COLO668 (cell line): ENCODE measurements around the gene MYO3B.

Source experiments
- DNase-seq: peaks from one replicate; lab custom pipeline; 2025; ENCODE audit not compliant: unreplicated experiment; lab: John Stamatoyannopoulos, UW

MYO3B gene

DNA sequence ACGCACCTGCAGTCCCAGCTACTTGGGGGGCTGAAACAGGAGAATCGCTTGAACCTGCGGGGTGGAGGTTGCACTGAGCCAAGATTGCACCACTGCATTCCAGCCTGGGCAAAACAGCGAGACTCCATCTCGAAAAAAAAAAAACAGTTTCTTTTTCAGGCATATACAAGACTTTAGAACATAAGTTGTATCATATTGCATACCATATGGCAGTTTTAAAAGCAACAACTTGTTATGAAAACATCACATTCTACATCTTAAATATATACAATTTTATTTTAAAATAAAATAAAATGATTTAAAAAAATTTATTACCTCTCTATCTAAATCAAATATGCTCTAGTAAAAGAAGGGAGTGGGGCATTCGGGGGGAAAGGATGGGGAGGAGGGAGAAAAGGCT is 497.8 kb downstream of the MYO3B start:
- no peak for DNase-seq

DNA sequence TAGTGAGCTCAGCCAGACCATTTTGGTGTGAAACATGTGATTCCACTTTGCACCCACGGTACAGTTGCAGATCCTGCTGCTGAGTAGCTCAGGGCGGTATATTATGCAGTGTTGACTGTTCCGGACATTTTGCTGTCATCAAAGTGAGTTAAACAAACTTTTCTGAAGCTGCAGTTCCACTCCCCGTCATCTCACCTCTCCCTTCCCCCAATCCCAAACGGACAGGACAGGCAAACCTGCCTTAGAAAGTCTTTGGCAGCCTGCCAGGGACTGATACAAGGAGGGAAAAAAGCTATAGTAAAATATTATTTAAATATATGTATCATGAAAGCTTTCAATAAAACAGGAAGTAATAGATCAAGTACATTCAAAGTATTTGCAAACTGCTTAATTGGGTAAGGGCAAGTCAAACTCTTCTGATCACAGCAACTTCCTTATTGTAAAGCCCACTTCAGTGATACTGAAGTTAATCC is 501.7 kb downstream of the MYO3B start:
- peak; percentile 52 for DNase-seq

DNA sequence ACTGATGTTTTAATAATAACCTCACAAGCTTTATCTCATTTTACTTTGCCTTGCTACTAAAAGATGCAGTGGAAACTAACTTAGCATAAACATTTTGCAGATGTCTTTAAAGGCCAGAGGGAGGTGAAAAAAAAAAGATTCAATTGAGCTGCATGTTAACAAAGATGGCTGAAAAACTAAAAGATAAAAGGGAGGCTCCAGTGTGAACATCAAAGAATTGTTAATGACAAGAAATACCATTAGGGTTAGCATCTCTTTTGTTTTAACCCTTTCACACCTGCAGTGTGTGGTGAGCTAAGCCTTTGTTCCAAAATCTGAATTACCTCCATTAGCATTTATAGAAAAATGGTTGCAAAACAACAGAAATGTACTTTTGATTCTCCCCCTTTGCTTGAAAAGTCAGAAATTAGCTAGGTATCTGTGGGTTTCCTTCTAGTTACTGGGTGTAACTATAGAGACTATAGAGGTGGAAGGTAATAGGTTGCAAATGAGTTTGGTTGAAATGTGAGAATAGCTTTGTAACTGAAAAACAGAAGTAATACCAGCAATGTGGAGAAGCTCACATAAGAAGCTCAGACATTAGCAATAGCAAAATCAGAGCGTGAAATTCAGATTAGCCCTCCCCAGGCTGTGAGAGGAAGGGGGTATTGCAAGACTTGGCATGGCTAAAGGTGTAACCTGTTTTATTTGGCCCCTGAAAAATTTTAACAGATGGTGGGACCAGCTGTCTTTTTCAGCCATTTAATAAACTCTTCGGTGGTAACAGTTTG is 502.4 kb downstream of the MYO3B start:
- DNase-seq, result no peak

DNA sequence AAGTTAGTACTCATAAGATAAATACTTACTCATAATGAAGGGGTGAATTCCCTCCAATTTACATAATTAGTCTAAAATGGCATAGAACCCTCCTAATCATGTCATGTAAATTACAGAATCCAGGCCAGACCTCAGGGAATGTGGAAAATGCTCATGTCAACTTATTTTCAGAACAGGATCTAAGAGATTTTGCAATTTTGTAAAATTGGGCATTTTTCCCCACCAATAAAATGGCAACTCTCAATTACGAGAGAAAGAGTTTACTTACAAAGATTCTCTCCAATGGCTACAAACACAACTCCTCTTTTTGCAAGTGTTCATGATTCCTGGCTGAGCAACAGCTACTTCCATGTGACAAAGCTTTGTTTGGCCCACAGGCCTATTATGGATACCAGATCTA is 503.4 kb downstream of the MYO3B start:
- no peak for DNase-seq

DNA sequence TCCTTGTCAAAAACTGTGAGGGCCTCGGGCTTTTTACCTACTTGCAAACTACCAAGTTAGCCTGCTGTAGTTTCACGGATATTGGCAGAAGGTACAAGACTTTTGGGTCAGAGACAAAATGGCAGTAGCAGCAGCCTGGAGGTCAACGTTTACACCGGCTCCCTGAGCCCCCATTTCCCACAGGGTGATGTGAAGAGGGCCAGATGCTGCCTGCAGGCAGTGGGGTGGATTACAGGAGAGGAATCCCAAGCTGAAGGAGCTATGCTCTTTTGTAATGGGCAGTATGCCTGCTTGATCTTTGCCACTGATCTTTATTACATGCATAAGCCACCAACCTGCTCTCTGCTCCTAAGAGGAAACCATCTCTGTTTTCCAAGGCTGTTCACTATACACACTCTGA is 507.6 kb downstream of the MYO3B start:
- no peak for DNase-seq

DNA sequence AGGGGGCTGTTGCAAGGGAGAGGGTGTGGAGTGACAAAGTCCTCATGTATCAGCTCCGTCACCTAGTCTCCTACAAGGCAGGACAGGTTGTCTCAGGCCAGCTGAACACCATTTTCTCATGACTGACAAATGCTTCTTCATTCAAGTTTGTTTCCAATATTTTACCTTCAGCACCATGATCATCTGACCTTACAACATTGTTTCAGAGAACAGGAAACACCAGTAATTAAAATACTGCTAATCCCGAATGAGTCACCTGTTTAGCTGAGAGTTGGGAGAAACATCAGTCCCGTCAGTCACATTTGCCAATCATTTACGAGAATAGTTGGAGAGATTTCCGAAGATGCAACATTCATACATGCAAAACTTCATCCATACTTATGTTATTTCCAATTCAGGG is 511.5 kb downstream of the MYO3B start:
- DNase-seq, result no peak

DNA sequence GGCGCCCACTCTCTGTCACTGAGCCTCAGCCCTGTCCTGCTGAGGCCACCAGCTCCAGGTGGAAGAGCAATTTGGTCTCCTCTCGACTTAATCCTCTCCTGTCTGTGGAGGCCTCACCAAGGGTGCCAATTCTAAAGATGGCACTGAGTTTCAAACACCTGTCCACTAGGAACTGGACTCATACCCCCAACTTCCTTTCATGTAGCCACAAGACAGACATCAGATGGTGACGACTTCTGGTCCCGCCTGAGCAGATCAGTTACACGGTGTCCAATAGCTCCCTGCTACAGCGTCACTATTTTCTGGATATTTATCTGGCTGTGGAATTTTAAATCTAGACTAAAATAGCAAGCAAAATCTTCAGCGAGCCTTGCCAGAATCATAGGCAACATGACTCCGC is 512.7 kb downstream of the MYO3B start:
- no peak for DNase-seq

DNA sequence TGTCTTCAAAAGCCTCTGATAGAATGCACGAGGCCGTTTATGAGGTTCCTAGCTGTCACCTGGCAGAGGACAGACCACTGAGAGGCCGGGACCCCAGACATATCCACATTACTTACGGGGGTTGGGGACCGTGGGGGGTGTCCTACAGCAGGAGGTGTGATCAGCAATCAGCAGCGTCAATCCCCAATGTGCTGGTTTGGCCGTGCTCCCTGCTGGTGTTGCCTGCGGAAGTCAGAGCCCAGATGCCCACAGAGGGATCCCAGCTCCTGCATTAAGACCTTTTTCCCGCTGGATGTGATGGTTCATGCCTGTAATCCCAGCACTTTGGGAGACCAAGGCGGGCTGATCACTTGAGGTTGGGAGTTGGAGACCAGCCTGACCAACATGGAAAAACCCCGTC is 516.4 kb downstream of the MYO3B start:
- DNase-seq, result no peak

DNA sequence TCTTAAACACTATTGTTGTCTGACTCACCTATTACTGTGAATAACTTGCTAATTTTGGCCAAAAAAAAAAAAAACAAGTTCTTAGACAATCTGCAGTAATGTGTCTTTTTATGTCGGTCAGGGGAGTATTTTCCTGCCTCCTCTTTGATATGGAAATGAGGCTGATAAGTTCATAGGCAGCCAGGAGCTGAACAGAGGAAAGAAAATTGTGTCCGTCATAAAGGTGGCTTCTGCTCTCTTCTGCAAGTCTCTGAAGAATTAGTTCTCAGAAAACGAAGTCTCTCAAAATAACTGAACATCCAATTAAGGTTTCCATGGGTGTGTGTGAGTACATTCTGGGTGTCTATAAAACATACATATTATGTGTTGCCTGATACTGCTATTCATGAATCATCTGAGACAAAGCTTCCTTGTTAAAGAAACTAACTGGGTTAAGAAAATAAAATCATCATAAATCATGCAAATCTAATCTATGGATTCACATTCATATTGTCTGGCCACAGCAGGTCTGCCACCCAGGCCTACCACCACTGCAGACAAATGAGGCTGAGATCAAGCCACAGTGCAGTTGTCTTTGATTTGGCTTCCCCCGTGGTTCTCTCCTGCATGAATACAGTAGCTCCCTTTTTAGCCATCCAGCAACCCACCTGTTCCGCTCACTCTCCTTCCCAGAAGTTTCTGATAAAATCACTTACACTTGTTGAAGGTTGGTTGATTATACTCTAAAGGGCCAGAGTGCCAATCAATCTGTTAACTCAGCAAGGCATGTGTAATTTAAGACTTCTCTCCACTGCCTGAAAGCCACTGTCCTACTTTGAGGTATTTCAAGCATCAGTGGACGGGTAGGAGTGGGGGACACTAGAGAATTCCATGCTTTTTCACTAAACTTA is 517.8 kb downstream of the MYO3B start:
- DNase-seq, result no peak

DNA sequence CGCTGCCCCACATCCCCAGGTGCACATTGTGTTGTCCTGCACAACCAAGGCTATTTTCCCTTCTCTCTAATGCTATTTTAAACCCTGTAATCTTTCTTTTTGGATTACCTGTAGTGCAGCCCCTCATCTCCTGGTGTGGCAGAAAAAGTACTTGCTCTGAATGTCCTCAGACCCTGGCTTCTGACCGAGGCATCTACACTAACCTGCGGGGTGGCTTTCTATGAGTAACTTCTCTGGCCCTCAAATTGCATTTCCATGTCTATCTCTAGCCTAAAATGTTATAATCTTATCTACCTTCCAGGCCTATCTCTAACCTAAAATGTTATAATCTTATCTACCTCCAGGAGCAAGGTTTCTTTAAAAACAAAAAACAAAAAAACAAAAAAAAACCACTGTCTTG is 519.0 kb downstream of the MYO3B start:
- DNase-seq, result no peak

DNA sequence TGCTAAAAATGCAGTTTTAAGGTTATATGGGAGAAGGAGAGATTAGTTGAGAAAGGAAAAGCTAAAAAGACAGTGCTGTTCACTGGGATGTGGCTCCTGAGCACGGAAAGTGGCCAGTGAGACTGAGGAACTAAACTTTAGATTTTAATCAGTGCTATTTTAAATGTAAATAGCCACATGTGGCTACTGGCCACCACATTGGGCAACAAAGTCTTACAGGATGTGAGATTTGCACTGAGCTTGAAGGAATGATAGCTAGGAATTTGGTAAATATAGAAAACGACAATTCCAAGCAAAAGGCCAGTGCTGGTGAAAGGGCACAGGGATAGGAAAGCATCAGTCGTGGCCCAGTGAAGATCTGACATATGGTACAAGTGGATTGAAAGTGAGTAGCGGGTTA is 523.1 kb downstream of the MYO3B start:
- DNase-seq, result no peak

DNA sequence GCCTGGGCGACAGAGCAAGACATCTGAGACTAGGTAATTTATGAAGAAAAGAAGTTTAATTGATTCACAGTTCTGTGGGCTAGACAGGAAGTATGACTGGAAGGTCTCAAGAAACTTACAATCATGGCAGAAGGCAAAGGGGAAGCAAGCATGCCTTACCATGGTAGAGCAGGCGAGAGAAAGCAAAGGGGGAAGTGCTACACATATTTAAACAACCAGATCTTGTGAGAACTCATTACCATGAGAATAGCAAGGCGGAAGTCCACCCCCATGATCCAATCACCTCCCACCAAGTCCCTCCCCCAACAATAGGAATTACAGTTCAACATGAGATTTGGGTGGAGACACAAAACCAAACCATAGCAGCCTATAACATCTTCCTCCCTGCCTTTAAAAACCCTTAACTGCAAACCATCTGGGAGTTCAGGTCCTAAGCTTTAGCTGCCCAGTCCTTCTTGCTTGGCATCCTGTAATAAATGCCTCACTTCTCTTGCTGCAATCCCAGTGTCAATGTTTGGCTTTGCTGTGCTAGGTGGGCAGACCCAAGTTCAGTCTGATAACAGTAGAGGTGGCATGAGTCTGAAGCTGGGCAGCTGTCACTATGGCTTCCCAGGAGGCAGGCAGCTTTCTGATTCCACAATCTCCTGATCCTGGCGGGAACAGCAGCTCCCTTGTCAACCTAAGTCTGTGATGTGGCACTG is 526.0 kb downstream of the MYO3B start:
- no peak for DNase-seq
